HCT116 (cell line): ENCODE measurements around the gene GALR2. TPM values are rescaled to one million over a fixed set of nuclear protein-coding genes. Genes with fewer than 3 reads are reported as not detected.

Experiments used
- ATAC-seq: fragments of 200-7000 bp; cut with Tn5 transposase; 2 replicates; pipeline ENCODE4 v1.9.1; 2020; ENCODE audit warnings: mild to moderate bottlenecking, moderate library complexity
- BruUV-seq: library from RNA; stranded (reverse); fragments of 400-500 nt; replicated peaks from 2 replicates; lab custom pipeline; 2021; lab: Mats Ljungman, UMichigan
- CTCF ChIA-PET: fragments of 300-600 bp; sonication (Branson Sonifier 250); formaldehyde crosslinking; loops from one replicate; lab custom pipeline; 2021; ENCODE audit warnings: antibody characterized with exemption; lab: Charles Lee
- POLR2A ChIA-PET: fragments of 300-600, 350-600 bp; sonication (Branson Sonifier 250); formaldehyde crosslinking; loops from one replicate; lab custom pipeline; 2021; ENCODE audit warnings: antibody characterized with exemption; lab: Charles Lee
- RAD21 ChIA-PET, 2 experiments: fragments of 300-600 bp; sonication (Branson Sonifier 250); formaldehyde crosslinking; loops; one replicate each; lab custom pipeline; 2023; ENCODE audit warnings: low total read pairs in 2 of 2; ENCODE audit not compliant: uncharacterized antibody in 2 of 2, unreplicated experiment in 2 of 2, low non-redundant PET in 1 of 2; lab: Charles Lee
- DNase-seq: peaks from one replicate; pipeline ENCODE4 v3.0.0-alpha.2; 2010; ENCODE audit warnings: low read depth, low spot score
- H2AFZ ChIP-seq: fragments of 200-600 bp; shearing (Covaris generic), sonication (generic); 2 replicates; pipeline ENCODE4 v1.6.1; 2017; ENCODE audit warnings: low read depth, mixed run types, mixed read lengths, antibody characterized with exemption, low read length; ENCODE audit not compliant: poor library complexity, severe bottlenecking
- H3K27ac ChIP-seq: 2 replicates; pipeline ENCODE4 v1.5.1; 2012; ENCODE audit warnings: low read depth, low read length
- H3K27me3 ChIP-seq: fragments of 200-600 bp; sonication (generic); 2 replicates; pipeline ENCODE4 v1.6.1; 2016; ENCODE audit warnings: mixed run types, low read length, mixed read lengths; ENCODE audit not compliant: insufficient read depth
- H3K36me3 ChIP-seq, 2 experiments: fragments of 200-500 bp in 1 of 2; fragments of 200-600 bp in 1 of 2; sonication (Bioruptor generic) in 1 of 2; sonication (generic) in 1 of 2; 2 replicates each; pipeline versions ENCODE4 v1.5.1 to v1.6.1; 2014 to 2016; ENCODE audit warnings: low read length in 2 of 2, inconsistent platforms in 1 of 2, mixed read lengths in 1 of 2, mixed run types in 1 of 2; ENCODE audit not compliant: insufficient read depth in 2 of 2, control insufficient read depth in 1 of 2
- H3K4me1 ChIP-seq, 2 experiments: fragments of 200-600 bp in 1 of 2; sonication (generic) in 1 of 2; 2 replicates each; pipeline versions ENCODE4 v1.5.1 to v1.6.1; 2012 to 2017; ENCODE audit warnings: low read length in 2 of 2, inconsistent platforms in 1 of 2, mild to moderate bottlenecking in 1 of 2, mixed read lengths in 1 of 2, mixed run types in 1 of 2, moderate library complexity in 1 of 2; ENCODE audit not compliant: insufficient read depth in 2 of 2, control insufficient read depth in 1 of 2
- H3K4me2 ChIP-seq: fragments of 200-600 bp; sonication (generic); 2 replicates; pipeline ENCODE4 v1.6.1; 2017; ENCODE audit warnings: mixed run types, low read length, mixed read lengths
- H3K4me3 ChIP-seq, 2 experiments: fragments of 200-600 bp in 1 of 2; sonication (generic) in 1 of 2; replicated peaks in 1 of 2; 2 replicates each; pipeline ENCODE4 v1.5.1; 2011 to 2016; ENCODE audit warnings: low read length in 2 of 2, control low read depth in 1 of 2, low read depth in 1 of 2, mild to moderate bottlenecking in 1 of 2, mixed read lengths in 1 of 2, mixed run types in 1 of 2
- H3K79me2 ChIP-seq: fragments of 200-600 bp; sonication (generic); 2 replicates; pipeline ENCODE4 v1.6.1; 2017; ENCODE audit warnings: mild to moderate bottlenecking, mixed run types, low read length, moderate library complexity, mixed read lengths; ENCODE audit not compliant: insufficient read depth
- H3K9ac ChIP-seq: fragments of 200-600 bp; sonication (generic); 2 replicates; pipeline ENCODE4 v1.6.1; 2016; ENCODE audit warnings: low read length, mixed read lengths
- H3K9me2 ChIP-seq: fragments of 200-600 bp; sonication (generic), shearing (Covaris generic); 2 replicates; pipeline ENCODE4 v1.6.1; 2017; ENCODE audit warnings: mixed run types, mild to moderate bottlenecking, moderate library complexity; ENCODE audit not compliant: insufficient read depth
- H3K9me3 ChIP-seq, 2 experiments: fragments of 200-500 bp in 1 of 2; fragments of 200-600 bp in 1 of 2; sonication (Bioruptor generic) in 1 of 2; sonication (generic) in 1 of 2; 2 replicates each; pipeline ENCODE4 v1.6.1; 2014 to 2017; ENCODE audit warnings: low read length in 2 of 2, mixed read lengths in 2 of 2, inconsistent platforms in 1 of 2, low read depth in 1 of 2, mild to moderate bottlenecking in 1 of 2, mixed run types in 1 of 2, moderate library complexity in 1 of 2; ENCODE audit not compliant: control insufficient read depth in 1 of 2, insufficient read depth in 1 of 2
- H4K20me1 ChIP-seq: fragments of 200-600 bp; sonication (generic), shearing (Covaris generic); 2 replicates; pipeline ENCODE4 v1.6.1; 2017; ENCODE audit warnings: mixed run types, mild to moderate bottlenecking, moderate library complexity; ENCODE audit not compliant: insufficient read depth
- CEBPB ChIP-seq: IDR thresholded peaks from 2 replicates; pipeline ENCODE4 v1.6.1; 2012; ENCODE audit warnings: low read depth
- ELF1 ChIP-seq: IDR thresholded peaks from 2 replicates; pipeline ENCODE4 v1.6.1; 2012; ENCODE audit warnings: low read depth, borderline replicate concordance
- POLR2AphosphoS5 ChIP-seq: IDR thresholded peaks from 2 replicates; pipeline ENCODE4 v1.6.1; 2011; ENCODE audit warnings: mild to moderate bottlenecking, low read depth, low read length, moderate library complexity
- SP1 ChIP-seq: IDR thresholded peaks from 2 replicates; pipeline ENCODE4 v1.6.1; 2012; ENCODE audit warnings: low read depth
- TCF7L2 ChIP-seq: IDR thresholded peaks from 2 replicates; pipeline ENCODE4 v1.7.0; 2011; ENCODE audit warnings: borderline replicate concordance, inconsistent platforms; ENCODE audit not compliant: insufficient read depth, insufficient read length; ENCODE audit errors: extremely low read depth
- YY1 ChIP-seq: IDR thresholded peaks from 2 replicates; pipeline ENCODE4 v1.6.1; 2011; ENCODE audit warnings: low read length, low read depth, moderate library complexity, mild to moderate bottlenecking; ENCODE audit not compliant: insufficient replicate concordance; ENCODE audit errors: extremely low read depth
- intact Hi-C: fragments of 100-400 bp; cut with micrococcal nuclease; formaldehyde crosslinking; loops from 2 replicates; pipeline ENCODE4 v1.10.0; 2022
- total RNA-seq: library from RNA; stranded (reverse); gene quantifications from one replicate; pipeline ENCODE4 v1.2.1, GENCODE V29; 2021; ENCODE audit not compliant: unreplicated experiment
- TF ChIP-seq, protein P1 (sequence below), 3 experiments: fragments of 200-600 bp in 1 of 3; sonication (generic) in 1 of 3; IDR thresholded peaks in 2 of 3; conservative IDR thresholded peaks in 1 of 3; 2 replicates each; pipeline ENCODE4 v1.5.1; 2012 to 2017; ENCODE audit warnings: low read depth in 2 of 3, low read length in 2 of 3, antibody characterized with exemption in 1 of 3, borderline replicate concordance in 1 of 3, control low read depth in 1 of 3, mild to moderate bottlenecking in 1 of 3, mixed read lengths in 1 of 3, mixed run types in 1 of 3, moderate library complexity in 1 of 3; ENCODE audit not compliant: insufficient read depth in 1 of 3

GALR2 gene
- total RNA-seq, 1 experiment from 2014 or later = 0.27 TPM

DNA sequence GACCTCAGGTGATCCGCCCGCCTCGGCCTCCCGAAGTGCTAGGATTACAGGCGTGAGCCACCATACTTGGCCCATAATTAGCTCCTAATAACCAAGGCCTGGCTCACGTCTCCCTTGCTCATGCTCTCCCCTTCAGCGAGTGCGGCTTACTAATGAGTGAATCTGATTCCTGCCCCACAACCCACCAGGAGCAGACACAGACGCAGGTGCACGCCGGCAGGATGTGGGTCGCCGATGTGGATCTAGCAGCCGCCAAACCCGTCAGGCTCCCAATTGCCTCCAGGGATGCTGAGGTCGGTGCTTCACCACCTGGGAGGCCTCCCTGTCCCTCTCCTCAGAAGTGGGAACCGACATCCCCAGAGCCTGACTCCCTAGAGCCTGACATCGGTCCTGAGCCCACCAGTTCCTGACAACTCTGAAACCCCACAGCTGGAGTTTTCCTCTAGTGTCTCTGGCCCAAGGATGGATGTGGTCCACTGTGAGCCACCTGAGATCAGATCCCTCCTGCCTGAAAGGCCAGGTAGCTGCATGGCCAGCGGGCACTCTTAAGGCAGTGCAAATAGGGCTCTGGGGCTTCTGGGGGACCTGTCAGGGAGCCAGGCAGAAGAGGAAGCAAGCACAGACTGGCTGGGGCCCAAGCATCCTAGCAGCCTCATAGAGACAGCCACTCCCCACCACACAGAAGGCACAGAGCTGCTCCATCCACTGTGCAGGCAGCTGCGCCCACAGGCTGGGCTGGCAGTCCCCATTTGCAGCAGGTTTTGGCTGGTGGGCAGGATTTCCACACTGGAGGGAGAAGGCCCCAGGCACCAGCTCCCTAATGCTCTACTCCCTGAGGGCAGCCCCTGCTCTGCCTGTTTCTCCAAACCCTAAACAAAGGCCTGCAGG, 18.2 kb downstream of the GALR2 start:
- Histone ChIP-seq H3K36me3 (peaks cover 30 to 48% of the 10 kb centered on the region in 2 experiments), H3K27ac (no peak overlapping the region; the same call in 1 of the 2 replicates), H2AFZ (no peak overlapping the region), H3K4me1 (peaks cover 13 to 21% of the 10 kb centered on the region in 2 experiments), H4K20me1 (no peaks in the 10 kb centered on the region), H3K9me3 (no peaks in the 10 kb centered on the region), H3K9me2 (no peaks in the 10 kb centered on the region), H3K4me3 (no peak overlapping the region), H3K27me3 (no peaks in the 10 kb centered on the region), H3K79me2 (no peaks in the 10 kb centered on the region; the same call in 1 of the 2 replicates), H3K4me2 (no peak overlapping the region), H3K9ac (no peak overlapping the region)
- no peak for DNase-seq
- no TSS peak for BruUV-seq
- CTCF ChIA-PET = no interaction called here
- POLR2A ChIA-PET = interaction anchor here (1.7 kb wide), 1 partner anchor 20 kb away, joined by 5 read pairs; the partner anchor contains the start of gene SRP68
- TF ChIP-seq CEBPB (no peak), SP1 (no peak), POLR2AphosphoS5 (no peak), YY1 (no peak), TCF7L2 (no peak), ELF1 (no peak)
- TF ChIP-seq, protein P1, sequence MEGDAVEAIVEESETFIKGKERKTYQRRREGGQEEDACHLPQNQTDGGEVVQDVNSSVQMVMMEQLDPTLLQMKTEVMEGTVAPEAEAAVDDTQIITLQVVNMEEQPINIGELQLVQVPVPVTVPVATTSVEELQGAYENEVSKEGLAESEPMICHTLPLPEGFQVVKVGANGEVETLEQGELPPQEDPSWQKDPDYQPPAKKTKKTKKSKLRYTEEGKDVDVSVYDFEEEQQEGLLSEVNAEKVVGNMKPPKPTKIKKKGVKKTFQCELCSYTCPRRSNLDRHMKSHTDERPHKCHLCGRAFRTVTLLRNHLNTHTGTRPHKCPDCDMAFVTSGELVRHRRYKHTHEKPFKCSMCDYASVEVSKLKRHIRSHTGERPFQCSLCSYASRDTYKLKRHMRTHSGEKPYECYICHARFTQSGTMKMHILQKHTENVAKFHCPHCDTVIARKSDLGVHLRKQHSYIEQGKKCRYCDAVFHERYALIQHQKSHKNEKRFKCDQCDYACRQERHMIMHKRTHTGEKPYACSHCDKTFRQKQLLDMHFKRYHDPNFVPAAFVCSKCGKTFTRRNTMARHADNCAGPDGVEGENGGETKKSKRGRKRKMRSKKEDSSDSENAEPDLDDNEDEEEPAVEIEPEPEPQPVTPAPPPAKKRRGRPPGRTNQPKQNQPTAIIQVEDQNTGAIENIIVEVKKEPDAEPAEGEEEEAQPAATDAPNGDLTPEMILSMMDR (IDR thresholded peaks at IDR 0.05 in 2 of 3, conservative IDR thresholded peaks at IDR 0.05 in 1 of 3; ENCODE audit: borderline replicate concordance in 1 of 3, insufficient read depth in 1 of 3, low read depth in 2 of 3, low read length in 2 of 3) = no peak
- RAD21 ChIA-PET = no interaction called here
- intact Hi-C loops = no loop called here
- ATAC-seq = no peak
